Large intestine (tissue), 3 donors: ENCODE results near the gene ATP9A. TPM values are rescaled to one million over a fixed set of nuclear protein-coding genes. Genes with fewer than 3 reads are reported as not detected.
"Not testable (repeated sequence)": the region's sequence is repeated elsewhere in the genome, so short reads cannot be mapped to it uniquely, and the experiment has no call there.

Source experiments
- DNase-seq, 2 donors: peaks; one replicate each; pipeline versions ENCODE4 v3.0.0 to v3.0.0-alpha.2; 2013
- H3K27ac ChIP-seq: one replicate; pipeline ENCODE4 v1.5.1; 2013; ENCODE audit warnings: low read length
- H3K27me3 ChIP-seq: 2 replicates; pipeline ENCODE4 v1.6.1; 2013; ENCODE audit warnings: low read length; ENCODE audit not compliant: control insufficient read depth, insufficient read depth
- H3K36me3 ChIP-seq: 2 replicates; pipeline ENCODE4 v1.6.1; 2013; ENCODE audit warnings: low read length; ENCODE audit not compliant: control insufficient read depth, insufficient read depth
- H3K4me1 ChIP-seq: one replicate; pipeline ENCODE4 v1.6.1; 2013; ENCODE audit warnings: low read length; ENCODE audit not compliant: control insufficient read depth, insufficient read depth
- H3K4me3 ChIP-seq: one replicate; pipeline ENCODE4 v1.5.1; 2013; ENCODE audit warnings: low read length
- H3K9me3 ChIP-seq: one replicate; pipeline ENCODE4 v1.6.1; 2013; ENCODE audit warnings: mild to moderate bottlenecking, low read depth, low read length, moderate library complexity; ENCODE audit not compliant: control insufficient read depth
- WGBS: methylation state at CpG from one replicate; pipeline ENCODE4 v1.1.5; 2013; ENCODE audit warnings: low lambda C conversion rate; ENCODE audit not compliant: insufficient coverage; 5-methylcytosine and 5-hydroxymethylcytosine counted together
- polyA plus RNA-seq: library from polyadenylated mRNA; unstranded; fragments of 120-200 nt; gene quantifications from one replicate; pipeline ENCODE4 v1.2.1, GENCODE V29; 2013

Gene ATP9A
- polyA plus RNA-seq, 1 donor: 46.3 TPM

DNA sequence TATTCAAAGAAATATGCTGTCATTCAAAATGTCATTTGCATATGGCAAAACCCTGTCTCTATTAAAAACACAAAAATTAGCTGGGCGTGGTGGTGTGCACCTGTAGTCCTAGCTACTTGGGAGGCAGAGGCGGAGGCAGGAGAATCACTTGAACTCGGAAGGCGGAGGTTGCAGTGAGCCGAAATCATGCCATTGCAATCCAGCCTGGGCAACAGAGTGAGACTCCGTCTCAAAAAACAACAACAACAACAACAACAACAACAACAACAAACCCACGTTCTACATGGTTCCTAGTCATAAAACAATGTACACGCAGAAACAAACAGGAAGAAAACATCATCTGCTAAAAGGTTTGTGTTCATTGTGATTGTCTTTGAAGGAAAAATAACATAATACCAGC is 15.0 kb downstream of the ATP9A start:
- peaks cover 35% of the 10 kb centered on the region for H3K4me1 ChIP-seq
- not testable (repeated sequence) for H3K27ac ChIP-seq

DNA sequence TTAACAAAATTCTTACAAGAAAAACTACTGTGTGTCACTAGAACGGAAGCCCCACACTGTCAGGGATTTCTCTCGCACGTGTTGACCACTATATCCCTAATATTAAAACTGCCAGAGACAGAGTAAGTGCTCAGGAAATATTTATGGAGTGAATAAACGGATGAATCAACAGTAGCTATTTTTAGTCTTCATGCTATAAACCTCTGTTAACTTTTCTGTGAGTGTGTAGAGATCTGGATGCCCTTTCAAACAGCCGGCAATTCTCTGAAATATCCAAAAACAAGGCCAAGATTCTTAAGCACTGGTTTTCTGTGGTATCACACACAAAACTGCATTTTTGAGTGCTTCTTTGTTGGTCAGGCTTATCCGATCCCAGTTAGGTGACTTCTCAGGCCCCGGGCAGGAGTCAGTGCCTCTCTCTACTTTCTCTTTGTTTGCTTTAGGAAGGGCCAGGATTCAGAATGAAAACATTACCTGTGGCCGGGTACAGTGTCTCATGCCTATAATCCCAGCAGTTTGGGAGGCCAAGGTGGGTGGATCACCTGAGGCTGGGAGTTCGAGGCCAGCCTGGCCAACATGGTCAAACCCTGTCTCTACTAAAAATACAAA is 15.7 kb downstream of the ATP9A start:
- H3K27ac ChIP-seq: peak overlapping the region; percentile 32
- H3K4me3 ChIP-seq: no peak overlapping the region
- H3K27me3 ChIP-seq: no peaks in the 10 kb centered on the region
- DNase-seq: peak in 1 of 2 donors; percentile 59
- H3K36me3 ChIP-seq: no peaks in the 10 kb centered on the region
- 29% methylated on average over 4 of the region's 9 CpGs for WGBS
- H3K4me1 ChIP-seq: peaks cover 29% of the 10 kb centered on the region
- H3K9me3 ChIP-seq: no peaks in the 10 kb centered on the region

More for the DNA sequence above, 15.0 kb downstream of the ATP9A start:
- not testable (repeated sequence) for DNase-seq, H3K36me3 ChIP-seq, H3K27me3 ChIP-seq, H3K9me3 ChIP-seq, H3K4me3 ChIP-seq
- 100% methylated on average over 2 of the region's 8 CpGs for WGBS

DNA sequence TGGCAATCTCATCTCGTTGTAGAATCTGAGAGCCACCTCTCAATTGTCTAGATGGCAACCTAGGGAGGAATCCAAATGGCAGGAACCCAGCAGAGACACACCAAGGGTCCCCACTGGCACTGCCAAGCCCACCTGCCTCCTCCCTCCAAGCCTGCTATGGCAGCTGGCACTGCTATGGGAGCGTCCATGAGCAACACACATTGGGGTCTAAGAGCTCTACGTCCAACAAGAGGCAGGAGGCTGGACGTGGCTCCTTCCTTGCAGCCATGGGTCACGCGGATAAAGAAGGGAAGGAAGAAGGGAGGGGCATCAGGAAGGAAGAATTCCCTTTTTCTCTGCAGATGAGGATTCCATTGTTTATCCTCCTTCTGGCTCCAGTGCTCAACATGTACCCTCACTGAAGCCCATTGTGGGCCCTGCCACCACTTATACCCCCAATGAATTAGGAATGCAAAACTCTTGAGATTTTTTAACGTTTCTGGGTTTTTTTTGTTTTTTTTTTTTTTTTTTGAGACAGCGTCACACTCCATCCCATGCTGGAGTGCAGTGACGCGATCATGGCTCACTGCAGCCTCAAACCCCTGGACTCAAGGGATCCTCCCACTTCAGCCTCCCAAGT is 17.3 kb downstream of the ATP9A start:
- no peak overlapping the region for H3K4me3 ChIP-seq
- H3K4me1 ChIP-seq: peaks cover 23% of the 10 kb centered on the region
- H3K36me3 ChIP-seq: no peaks in the 10 kb centered on the region
- H3K27me3 ChIP-seq: no peaks in the 10 kb centered on the region
- H3K27ac ChIP-seq: peak overlapping the region; percentile 75
- no CpG with 5 or more reads among the region's 10 CpGs for WGBS
- no peak for DNase-seq
- H3K9me3 ChIP-seq: no peaks in the 10 kb centered on the region

DNA sequence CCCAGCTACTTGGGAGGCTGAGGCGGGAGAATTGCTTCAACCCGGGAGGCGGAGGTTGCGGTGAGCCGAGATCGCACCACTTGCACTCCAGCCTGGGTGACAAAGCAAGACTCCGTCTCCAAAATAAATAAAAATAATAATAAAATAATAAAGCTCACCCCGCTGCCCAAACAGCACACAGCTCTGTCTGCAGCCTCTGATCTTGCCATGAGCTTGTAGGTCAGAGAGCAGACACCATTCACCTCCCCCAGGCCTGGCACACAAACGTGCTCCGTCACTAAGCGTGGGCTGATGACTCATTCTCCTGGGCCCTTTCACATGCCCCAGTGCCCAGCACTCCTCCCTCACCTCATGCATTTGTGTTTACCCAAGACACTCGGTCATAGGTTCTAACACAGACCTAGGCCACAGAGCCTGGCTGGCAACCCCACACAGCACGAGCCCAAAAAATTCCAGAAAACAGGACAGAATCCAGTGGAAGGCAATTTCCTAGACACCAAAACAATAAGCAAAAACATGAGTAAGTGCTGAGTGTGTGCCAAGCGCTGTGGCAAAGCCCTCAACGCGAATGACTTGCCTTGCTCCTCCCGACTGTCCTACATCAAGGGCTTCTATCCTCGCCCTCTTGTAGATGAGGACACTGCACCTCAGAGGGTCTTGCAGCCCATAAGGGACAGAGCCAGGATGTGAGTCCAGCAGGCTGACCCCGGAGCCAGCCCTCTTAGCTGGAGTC is 18.0 kb downstream of the ATP9A start:
- no CpG with 5 or more reads among the region's 19 CpGs for WGBS
- Histone ChIP-seq H3K4me1 (peaks cover 23% of the 10 kb centered on the region), H3K9me3 (no peaks in the 10 kb centered on the region), H3K27me3 (no peaks in the 10 kb centered on the region), H3K36me3 (no peaks in the 10 kb centered on the region), H3K27ac (peak overlapping the region; percentile 75), H3K4me3 (no peak overlapping the region)
- DNase-seq: peak; percentile 88 to 91

DNA sequence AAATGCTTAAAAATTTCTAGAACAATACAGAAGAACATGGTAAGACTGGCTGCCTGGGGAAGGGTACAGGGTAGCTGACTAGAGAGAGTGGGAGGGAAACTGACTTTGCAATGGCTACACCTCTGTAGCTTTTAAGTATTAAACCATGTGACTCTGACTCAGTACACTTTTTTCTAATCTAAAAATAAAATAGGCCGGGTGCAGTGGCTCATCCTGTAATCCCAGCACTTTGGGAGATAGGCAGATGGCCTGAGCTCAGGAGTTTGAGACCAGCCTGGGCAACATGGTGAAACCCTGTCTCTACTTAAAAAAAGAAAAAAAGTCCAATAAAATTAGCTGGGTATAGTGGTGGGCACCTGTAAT is 18.5 kb downstream of the ATP9A start:
- WGBS: no CpG with 5 or more reads among the region's 1 CpG
- no peaks in the 10 kb centered on the region for H3K36me3 ChIP-seq
- H3K9me3 ChIP-seq: no peaks in the 10 kb centered on the region
- no peak for DNase-seq
- peaks cover 26% of the 10 kb centered on the region for H3K4me1 ChIP-seq
- H3K4me3 ChIP-seq: no peak overlapping the region
- no peaks in the 10 kb centered on the region for H3K27me3 ChIP-seq
- peak overlapping the region; percentile 75 for H3K27ac ChIP-seq

DNA sequence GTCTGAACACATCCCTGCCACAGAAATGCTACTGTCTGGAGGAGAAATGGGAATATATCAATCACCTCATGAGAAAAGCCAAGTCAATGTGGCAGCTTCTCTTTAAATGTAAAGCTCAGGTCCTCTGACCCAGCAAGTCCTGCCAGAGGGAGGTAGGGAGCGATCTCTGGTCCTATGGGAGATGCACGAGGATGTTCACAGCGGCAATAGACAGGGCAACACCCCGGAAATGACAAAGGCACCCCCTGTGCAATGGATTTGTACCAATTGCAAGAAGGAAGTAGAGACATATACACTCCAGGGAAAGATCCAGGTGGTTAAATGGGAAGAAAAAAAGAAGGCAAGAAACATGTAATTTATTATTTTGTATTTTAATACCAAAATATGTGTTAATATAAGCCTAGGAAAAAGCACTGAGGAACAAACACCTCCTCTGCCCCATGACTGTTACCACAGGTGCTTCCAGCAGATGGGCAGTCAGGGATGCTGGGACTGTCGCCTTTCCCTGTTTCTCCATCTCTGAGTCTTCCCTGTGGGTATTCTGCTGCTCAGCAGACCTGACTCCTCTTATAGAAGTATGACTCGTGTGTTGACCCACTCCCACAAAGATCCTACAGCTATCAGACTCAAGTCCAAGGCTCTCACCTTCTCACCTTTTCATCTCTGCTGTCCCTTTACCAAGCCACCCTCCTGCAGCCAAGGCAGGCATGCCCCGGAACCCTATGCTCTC is 20.8 kb downstream of the ATP9A start:
- H3K9me3 ChIP-seq: no peaks in the 10 kb centered on the region
- no peaks in the 10 kb centered on the region for H3K36me3 ChIP-seq
- H3K27me3 ChIP-seq: no peaks in the 10 kb centered on the region
- DNase-seq: no peak
- peaks cover 41% of the 10 kb centered on the region for H3K4me1 ChIP-seq
- H3K4me3 ChIP-seq: no peak overlapping the region
- WGBS: 93% methylated on average over 2 of the region's 7 CpGs
- H3K27ac ChIP-seq: peak overlapping the region; percentile 34

DNA sequence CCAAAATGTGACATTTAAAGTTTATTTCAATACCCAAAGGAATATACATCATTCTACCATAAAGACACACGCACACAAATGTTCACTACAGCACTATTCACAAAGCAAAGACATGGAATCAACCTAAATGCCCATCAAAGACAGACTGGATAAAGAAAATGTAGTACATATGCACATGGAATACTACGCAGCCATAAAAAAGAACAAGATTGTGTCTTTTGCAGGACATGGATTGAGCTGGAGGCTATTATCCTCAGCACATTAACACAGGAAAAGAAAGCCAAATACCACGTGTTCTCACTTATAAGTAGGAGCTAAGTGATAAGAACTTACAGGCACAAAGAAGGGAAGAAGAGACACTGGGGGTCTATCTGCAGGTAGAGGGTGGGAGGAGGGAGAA is 22.4 kb downstream of the ATP9A start:
- Histone ChIP-seq H3K36me3 (no peaks in the 10 kb centered on the region), H3K27me3 (no peaks in the 10 kb centered on the region), H3K27ac (peak overlapping the region; percentile 99)

DNA sequence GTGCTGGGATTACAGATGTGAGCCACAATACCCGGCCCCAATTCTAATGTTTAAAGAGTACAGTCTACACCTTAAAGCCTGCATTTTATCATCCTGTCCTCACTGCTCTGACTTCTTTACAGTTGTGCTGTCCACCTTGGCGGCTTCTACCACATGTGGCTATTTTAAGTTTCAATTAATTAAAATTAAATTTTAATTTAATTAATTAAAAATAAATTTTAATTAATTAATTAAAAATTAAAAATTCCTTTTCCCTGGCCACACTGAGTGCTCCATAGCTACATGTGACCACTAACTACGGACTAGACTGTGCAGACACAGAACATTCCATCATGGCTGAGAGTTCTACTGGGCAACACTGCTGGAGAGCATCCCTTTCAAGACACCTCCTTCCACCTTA is 27.4 kb downstream of the ATP9A start:
- Histone ChIP-seq H3K27me3 (no peaks in the 10 kb centered on the region), H3K27ac (no peak overlapping the region), H3K9me3 (no peaks in the 10 kb centered on the region), H3K4me1 (peaks cover 36% of the 10 kb centered on the region), H3K36me3 (no peaks in the 10 kb centered on the region), H3K4me3 (no peak overlapping the region)
- DNase-seq: no peak
- no CpG with 5 or more reads among the region's 3 CpGs for WGBS

More for the DNA sequence above, 22.4 kb downstream of the ATP9A start:
- DNase-seq: no peak
- no peaks in the 10 kb centered on the region for H3K9me3 ChIP-seq
- peaks cover 48% of the 10 kb centered on the region for H3K4me1 ChIP-seq
- H3K4me3 ChIP-seq: no peak overlapping the region
- WGBS: 100% methylated on average over 3 of the region's 3 CpGs

DNA sequence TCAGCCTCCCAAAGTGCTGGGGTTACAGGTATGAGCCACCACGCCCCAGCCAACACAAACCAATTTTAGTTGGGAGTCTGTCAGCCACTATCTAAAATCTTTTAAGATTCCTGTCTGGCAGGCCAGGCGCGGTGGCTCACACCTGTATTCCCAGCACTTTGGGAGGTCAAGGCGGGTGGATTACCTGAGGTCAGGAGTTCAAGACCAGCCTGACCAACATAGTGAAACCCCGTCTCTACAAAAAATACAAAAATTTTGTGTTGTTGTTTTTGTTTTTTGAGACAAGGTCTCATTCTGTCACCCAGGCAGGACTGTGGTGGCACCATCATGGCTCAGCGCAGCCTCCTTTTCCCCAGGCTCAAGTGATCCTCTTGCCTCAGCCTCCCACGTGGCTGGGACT is 27.9 kb downstream of the ATP9A start:
- not testable (repeated sequence) for H3K36me3 ChIP-seq, H3K27me3 ChIP-seq, H3K4me3 ChIP-seq, DNase-seq, H3K27ac ChIP-seq, H3K9me3 ChIP-seq
- WGBS: no CpG with 5 or more reads among the region's 7 CpGs
- peaks cover 38% of the 10 kb centered on the region for H3K4me1 ChIP-seq

DNA sequence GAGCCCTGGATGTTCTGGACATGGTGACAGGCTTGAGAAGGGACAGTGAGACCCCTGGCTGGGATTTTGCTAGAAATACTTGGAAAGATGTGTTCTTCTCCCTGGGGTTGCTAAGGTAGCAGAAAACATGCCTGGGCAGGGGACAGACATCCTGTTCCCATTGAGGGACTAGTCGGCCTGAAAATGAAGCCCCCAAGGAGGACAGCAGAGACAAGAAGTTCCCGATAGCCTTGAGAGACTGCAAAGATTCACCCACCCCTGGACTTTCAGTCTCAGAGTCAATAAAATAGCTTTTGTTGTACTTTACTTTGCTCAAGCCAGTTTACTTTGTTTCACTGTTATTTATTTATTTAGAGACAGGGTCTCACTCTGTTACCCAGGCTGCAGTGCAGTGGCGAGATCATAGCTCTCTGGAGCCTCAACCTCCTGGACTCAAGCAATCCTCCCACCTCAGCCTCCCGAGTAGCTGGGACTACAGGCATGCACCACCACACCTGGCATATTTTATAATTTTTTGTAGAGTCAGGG is 28.4 kb downstream of the ATP9A start:
- H3K27me3 ChIP-seq: no peaks in the 10 kb centered on the region
- no peak for DNase-seq
- H3K9me3 ChIP-seq: no peaks in the 10 kb centered on the region
- H3K4me3 ChIP-seq: no peak overlapping the region
- no peaks in the 10 kb centered on the region for H3K36me3 ChIP-seq
- H3K4me1 ChIP-seq: peaks cover 36% of the 10 kb centered on the region
- H3K27ac ChIP-seq: no peak overlapping the region
- WGBS: no CpG with 5 or more reads among the region's 4 CpGs
